ENCODE data around the gene COMMD9. TPM values are rescaled to one million over a fixed set of nuclear protein-coding genes. Genes with fewer than 3 reads are reported as not detected.

Gene COMMD9
- total RNA-seq, 4 donors from 2014 or later: 38.0 to 74.6 (median 45.4) TPM

DNA sequence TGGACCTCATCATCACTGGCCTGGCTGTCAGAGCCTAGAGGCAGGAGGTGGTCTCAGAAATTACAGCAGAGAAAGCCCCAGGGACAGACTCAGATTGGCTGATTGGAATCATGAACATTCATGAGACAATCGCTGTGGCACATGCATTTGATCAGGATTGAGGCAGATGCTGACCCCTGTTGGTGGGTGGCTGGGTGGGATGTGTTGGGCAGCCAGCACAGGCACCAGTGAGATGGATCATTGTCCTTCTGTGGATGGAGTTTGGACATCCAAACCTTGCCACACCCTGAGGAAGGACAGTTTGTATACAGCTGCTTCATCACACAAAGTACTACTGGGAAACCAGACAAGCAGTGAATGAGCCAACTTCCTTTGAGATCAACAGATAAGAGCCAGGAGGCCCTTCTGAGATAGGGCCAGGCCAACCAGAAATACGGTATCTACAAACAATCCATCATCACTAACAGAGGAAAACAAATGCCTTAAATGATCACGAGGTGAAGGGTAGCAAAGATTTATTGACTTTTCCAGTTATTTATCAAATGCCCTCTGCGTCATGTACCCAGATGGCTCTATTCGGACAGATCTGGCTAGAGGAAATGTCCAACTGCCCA is 17.3 kb downstream of the COMMD9 start:
- TF ChIP-seq, protein P1, sequence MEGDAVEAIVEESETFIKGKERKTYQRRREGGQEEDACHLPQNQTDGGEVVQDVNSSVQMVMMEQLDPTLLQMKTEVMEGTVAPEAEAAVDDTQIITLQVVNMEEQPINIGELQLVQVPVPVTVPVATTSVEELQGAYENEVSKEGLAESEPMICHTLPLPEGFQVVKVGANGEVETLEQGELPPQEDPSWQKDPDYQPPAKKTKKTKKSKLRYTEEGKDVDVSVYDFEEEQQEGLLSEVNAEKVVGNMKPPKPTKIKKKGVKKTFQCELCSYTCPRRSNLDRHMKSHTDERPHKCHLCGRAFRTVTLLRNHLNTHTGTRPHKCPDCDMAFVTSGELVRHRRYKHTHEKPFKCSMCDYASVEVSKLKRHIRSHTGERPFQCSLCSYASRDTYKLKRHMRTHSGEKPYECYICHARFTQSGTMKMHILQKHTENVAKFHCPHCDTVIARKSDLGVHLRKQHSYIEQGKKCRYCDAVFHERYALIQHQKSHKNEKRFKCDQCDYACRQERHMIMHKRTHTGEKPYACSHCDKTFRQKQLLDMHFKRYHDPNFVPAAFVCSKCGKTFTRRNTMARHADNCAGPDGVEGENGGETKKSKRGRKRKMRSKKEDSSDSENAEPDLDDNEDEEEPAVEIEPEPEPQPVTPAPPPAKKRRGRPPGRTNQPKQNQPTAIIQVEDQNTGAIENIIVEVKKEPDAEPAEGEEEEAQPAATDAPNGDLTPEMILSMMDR (IDR thresholded peaks at IDR 0.05; ENCODE audit: low read depth): no peak

DNA sequence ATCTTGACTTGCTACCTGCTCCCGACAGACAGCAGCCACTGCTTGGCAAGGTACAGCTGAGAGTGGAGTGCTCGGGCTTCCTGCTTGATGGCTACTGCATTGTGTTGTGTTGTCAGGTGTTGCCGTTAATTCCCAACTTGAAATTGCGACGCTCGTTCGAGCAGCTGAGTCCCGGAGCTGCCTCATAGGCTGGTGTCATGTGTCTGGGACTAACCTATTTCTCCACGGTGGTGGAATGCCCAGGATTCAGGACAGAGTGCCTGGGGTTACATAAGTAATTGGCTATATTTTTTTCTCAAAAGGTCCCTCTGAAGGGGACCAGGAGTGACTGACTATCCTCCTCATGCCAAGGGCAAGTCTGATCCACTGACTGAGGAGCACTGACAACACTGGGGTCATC is 18.5 kb downstream of the COMMD9 start:
- TF ChIP-seq, protein P1 (IDR thresholded peaks at IDR 0.05; ENCODE audit: low read depth): no peak

- TF ChIP-seq, protein P1 (IDR thresholded peaks at IDR 0.05; ENCODE audit: low read depth): no peak
Measured at GRCh38 chr11:36268337-36268985, 20.8 kb downstream of the COMMD9 start.

- TF ChIP-seq, protein P1 (IDR thresholded peaks at IDR 0.05; ENCODE audit: low read depth): no peak
Measured at GRCh38 chr11:36266767-36267166, 22.5 kb downstream of the COMMD9 start.

- TF ChIP-seq, protein P1 (IDR thresholded peaks at IDR 0.05; ENCODE audit: low read depth): no peak
Measured at GRCh38 chr11:36265793-36266628, 23.2 kb downstream of the COMMD9 start.

GRCh38 chr11:36264973-36265344 is 24.3 kb downstream of the COMMD9 start:
- TF ChIP-seq, protein P1 (IDR thresholded peaks at IDR 0.05; ENCODE audit: low read depth): no peak
